ENCODE data around the gene GALNT5.

Gene GALNT5

GRCh38 chr2:157355618-157356017, 98.1 kb downstream of the GALNT5 start:
- H3K27ac ChIP-seq, result no peak overlapping the region
- TF ChIP-seq ZFX (IDR thresholded peaks at IDR 0.05; ENCODE audit: borderline replicate concordance) (no peak), CTCF (IDR thresholded peaks at IDR 0.05) (no peak)

- TF ChIP-seq CTCF (IDR thresholded peaks at IDR 0.05) (no peak), ZFX (IDR thresholded peaks at IDR 0.05; ENCODE audit: borderline replicate concordance) (no peak)
- H3K27ac ChIP-seq, result no peak overlapping the region
These were observed 102.1 kb downstream of the GALNT5 start for GRCh38 chr2:157359628-157360027.

GRCh38 chr2:157361526-157361925, 104.0 kb downstream of the GALNT5 start:
- H3K27ac ChIP-seq, result no peak overlapping the region
- TF ChIP-seq CTCF (IDR thresholded peaks at IDR 0.05) (no peak), ZFX (IDR thresholded peaks at IDR 0.05; ENCODE audit: borderline replicate concordance) (no peak)

- TF ChIP-seq ZFX (IDR thresholded peaks at IDR 0.05; ENCODE audit: borderline replicate concordance), result no peak
- TF ChIP-seq CTCF (IDR thresholded peaks at IDR 0.05), result no peak
- no peak overlapping the region for H3K27ac ChIP-seq
These were observed 105.1 kb downstream of the GALNT5 start for GRCh38 chr2:157362627-157363026.

GRCh38 chr2:157363612-157364101, 106.2 kb downstream of the GALNT5 start:
- H3K27ac ChIP-seq, result peak overlapping the region; percentile 59
- TF ChIP-seq ZFX (IDR thresholded peaks at IDR 0.05; ENCODE audit: borderline replicate concordance) (no peak), CTCF (IDR thresholded peaks at IDR 0.05) (no peak)

Measured in 22Rv1 (cell line).